WTC11 (cell line): ENCODE measurements around the gene ZMYND12.

Experiments
- MXD4 ChIP-seq: fragments of 250-450 bp; sonication (Bioruptor Pico); IDR thresholded peaks from 2 replicates; pipeline ENCODE4 v1.8.0; 2021; ENCODE audit warnings: mild to moderate bottlenecking, moderate library complexity, borderline replicate concordance
- NFE2L1 ChIP-seq: sonication (generic); formaldehyde crosslinking; IDR thresholded peaks from 2 replicates; pipeline ENCODE4 v1.8.1; 2023; ENCODE audit warnings: missing genetic modification reagents
- PRRX2 ChIP-seq: fragments of 250-450 bp; sonication (Bioruptor Pico); IDR thresholded peaks from 2 replicates; pipeline ENCODE4 v1.8.0; 2021; ENCODE audit warnings: mild to moderate bottlenecking
- SMAD3 ChIP-seq: sonication (generic); formaldehyde crosslinking; IDR thresholded peaks from 2 replicates; pipeline ENCODE4 v1.8.0; 2022; ENCODE audit warnings: missing genetic modification reagents, mild to moderate bottlenecking, borderline replicate concordance
- SP1 ChIP-seq: sonication (generic); formaldehyde crosslinking; conservative IDR thresholded peaks from 2 replicates; pipeline ENCODE4 v1.8.1; 2022; ENCODE audit warnings: missing genetic modification reagents
- TF ChIP-seq, protein P1 (sequence below): fragments of 200-600 bp; IDR thresholded peaks from 2 replicates; pipeline ENCODE4 v1.8.0; 2022; ENCODE audit warnings: antibody characterized with exemption
- TF ChIP-seq, protein P2 (sequence below): sonication (generic); formaldehyde crosslinking; IDR thresholded peaks from 2 replicates; pipeline ENCODE4 v1.8.1; 2022; ENCODE audit warnings: mild to moderate bottlenecking, missing genetic modification reagents, moderate library complexity, borderline replicate concordance
- TF ChIP-seq, protein P3 (sequence below): sonication (generic); formaldehyde crosslinking; IDR thresholded peaks from 2 replicates; pipeline ENCODE4 v1.8.0; 2022; ENCODE audit warnings: mild to moderate bottlenecking, missing genetic modification reagents

DNA sequence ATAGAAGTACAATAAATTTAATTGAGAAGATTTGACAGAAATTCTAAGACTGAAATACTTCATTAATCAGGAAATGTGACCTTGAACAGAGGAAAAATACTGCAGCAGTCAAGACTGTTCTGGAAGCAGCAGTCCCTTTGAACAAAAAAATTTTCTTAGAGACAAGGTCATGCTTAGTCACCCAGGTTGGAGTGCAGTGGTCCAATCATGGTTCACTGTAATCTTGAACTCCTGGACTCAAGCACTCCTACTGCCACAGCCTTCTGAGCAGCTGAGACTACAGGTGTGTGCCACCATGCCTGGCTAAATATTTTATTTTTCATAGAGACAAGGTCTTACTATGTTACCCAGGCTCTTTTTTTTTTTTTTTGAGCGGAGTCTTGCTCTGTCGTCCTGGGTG is 5.4 kb upstream of the ZMYND12 start:
- TF ChIP-seq SP1 (no peak), MXD4 (CRISPR knock-in tag) (no peak), PRRX2 (no peak), NFE2L1 (CRISPR knock-in tag) (no peak), SMAD3 (no peak)
- TF ChIP-seq, protein P1, sequence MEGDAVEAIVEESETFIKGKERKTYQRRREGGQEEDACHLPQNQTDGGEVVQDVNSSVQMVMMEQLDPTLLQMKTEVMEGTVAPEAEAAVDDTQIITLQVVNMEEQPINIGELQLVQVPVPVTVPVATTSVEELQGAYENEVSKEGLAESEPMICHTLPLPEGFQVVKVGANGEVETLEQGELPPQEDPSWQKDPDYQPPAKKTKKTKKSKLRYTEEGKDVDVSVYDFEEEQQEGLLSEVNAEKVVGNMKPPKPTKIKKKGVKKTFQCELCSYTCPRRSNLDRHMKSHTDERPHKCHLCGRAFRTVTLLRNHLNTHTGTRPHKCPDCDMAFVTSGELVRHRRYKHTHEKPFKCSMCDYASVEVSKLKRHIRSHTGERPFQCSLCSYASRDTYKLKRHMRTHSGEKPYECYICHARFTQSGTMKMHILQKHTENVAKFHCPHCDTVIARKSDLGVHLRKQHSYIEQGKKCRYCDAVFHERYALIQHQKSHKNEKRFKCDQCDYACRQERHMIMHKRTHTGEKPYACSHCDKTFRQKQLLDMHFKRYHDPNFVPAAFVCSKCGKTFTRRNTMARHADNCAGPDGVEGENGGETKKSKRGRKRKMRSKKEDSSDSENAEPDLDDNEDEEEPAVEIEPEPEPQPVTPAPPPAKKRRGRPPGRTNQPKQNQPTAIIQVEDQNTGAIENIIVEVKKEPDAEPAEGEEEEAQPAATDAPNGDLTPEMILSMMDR = no peak
- TF ChIP-seq, protein P2, sequence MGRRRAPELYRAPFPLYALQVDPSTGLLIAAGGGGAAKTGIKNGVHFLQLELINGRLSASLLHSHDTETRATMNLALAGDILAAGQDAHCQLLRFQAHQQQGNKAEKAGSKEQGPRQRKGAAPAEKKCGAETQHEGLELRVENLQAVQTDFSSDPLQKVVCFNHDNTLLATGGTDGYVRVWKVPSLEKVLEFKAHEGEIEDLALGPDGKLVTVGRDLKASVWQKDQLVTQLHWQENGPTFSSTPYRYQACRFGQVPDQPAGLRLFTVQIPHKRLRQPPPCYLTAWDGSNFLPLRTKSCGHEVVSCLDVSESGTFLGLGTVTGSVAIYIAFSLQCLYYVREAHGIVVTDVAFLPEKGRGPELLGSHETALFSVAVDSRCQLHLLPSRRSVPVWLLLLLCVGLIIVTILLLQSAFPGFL (CRISPR knock-in tag) = no peak
- TF ChIP-seq, protein P3, sequence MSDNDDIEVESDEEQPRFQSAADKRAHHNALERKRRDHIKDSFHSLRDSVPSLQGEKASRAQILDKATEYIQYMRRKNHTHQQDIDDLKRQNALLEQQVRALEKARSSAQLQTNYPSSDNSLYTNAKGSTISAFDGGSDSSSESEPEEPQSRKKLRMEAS (CRISPR knock-in tag) = no peak
